ENCODE measurements around the gene JARID2. TPM values are rescaled to one million over a fixed set of nuclear protein-coding genes. Genes with fewer than 3 reads are reported as not detected.

The JARID2 gene
- total RNA-seq, 2 donors from 2014 or later: 10.0 to 11.2 TPM

DNA sequence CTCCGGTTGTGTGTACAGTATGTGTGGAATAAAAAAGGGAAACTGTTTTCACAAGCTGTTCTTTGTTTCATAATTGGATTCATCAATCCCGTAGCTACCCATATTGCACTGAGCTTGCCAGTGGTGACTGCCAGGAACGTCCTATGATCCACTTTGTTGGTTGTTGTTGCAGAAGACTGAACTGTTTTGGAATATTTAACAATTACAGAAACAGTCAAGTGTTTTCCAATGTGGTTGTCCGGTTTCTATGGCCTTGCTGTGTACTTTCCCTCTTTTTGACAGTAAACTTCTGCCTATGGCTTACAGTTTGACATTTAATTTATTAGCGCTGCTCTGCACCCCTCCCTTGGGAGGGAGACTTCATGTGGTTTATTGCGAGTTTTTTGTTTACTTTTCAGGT, 275.7 kb downstream of the JARID2 start:
- intact Hi-C loops (cut with DNase I, micrococcal nuclease): no loop called here
- no peak for DNase-seq
- no peak for ATAC-seq

- intact Hi-C loops (cut with DNase I, micrococcal nuclease): no loop called here
- ATAC-seq (no peak), DNase-seq (no peak)
Observed at GRCh38 chr6:15522026-15522425, 276.2 kb downstream of the JARID2 start.

DNA sequence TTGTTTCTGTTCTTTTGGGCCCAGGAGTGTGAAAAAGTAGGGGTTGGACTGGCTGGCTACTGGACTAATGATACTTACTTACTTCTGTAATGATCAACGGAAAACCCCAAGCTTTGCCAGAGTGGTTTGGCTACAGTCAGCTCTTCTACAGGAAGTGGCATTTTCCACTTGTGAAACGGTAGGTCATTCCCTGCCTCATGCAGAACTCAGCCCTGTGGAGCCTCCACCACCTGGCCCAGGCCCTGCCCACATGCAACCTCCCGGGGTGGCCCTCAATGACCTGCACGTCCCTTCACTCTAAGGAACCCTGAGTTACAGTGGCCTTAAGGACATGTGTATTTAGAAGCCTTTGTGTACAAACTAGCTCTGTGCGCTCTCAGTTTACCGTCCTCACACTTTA, 276.6 kb downstream of the JARID2 start:
- DNase-seq (no peak), ATAC-seq (no peak)
- intact Hi-C loops (cut with DNase I, micrococcal nuclease): no loop called here

- intact Hi-C loops (cut with DNase I, micrococcal nuclease): no loop called here
- DNase-seq (no peak), ATAC-seq (peak; percentile 24)
Observed at GRCh38 chr6:15522856-15523529, 277.1 kb downstream of the JARID2 start.

- intact Hi-C loops (cut with DNase I, micrococcal nuclease): no loop called here
- ATAC-seq (no peak), DNase-seq (no peak)
Observed at GRCh38 chr6:15523679-15524630, 278.1 kb downstream of the JARID2 start.

- ATAC-seq (no peak), DNase-seq (no peak)
- intact Hi-C loops (cut with DNase I, micrococcal nuclease): no loop called here
Observed at GRCh38 chr6:15524861-15525401, 279.1 kb downstream of the JARID2 start.

GRCh38 chr6:15526212-15526701, 280.4 kb downstream of the JARID2 start:
- no peak for DNase-seq
- intact Hi-C loops (cut with DNase I, micrococcal nuclease): no loop called here
- peak; percentile 44 for ATAC-seq

GRCh38 chr6:15527838-15528617, 282.2 kb downstream of the JARID2 start:
- intact Hi-C loops (cut with DNase I, micrococcal nuclease): no loop called here
- no peak for ATAC-seq
- no peak for DNase-seq

DNA sequence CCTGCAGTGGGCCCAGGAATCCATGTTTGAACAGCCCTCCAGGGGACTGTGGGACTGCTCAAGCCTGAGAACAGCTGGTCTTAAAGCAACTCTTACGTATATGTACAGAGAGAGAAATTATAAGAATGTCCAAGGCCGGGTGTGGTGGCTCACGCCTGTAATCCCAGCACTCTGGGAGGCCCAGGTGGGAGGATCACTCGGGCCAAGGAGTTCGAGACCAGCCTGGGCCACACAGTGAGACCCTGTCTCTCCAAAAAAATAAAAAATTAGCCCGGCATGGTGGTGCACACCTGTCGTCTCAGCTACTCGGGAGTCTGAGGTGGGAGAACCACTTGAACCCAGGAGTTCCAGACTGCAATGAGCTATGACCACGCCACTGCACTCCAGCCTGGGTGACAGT, 283.0 kb downstream of the JARID2 start:
- DNase-seq (no peak), ATAC-seq (no peak)

GRCh38 chr6:15530411-15530810, 284.5 kb downstream of the JARID2 start:
- ATAC-seq (no peak), DNase-seq (no peak)
- intact Hi-C loops (cut with DNase I, micrococcal nuclease): no loop called here

More for the DNA sequence above, 283.0 kb downstream of the JARID2 start:
- intact Hi-C loops (cut with DNase I, micrococcal nuclease): no loop called here

DNA sequence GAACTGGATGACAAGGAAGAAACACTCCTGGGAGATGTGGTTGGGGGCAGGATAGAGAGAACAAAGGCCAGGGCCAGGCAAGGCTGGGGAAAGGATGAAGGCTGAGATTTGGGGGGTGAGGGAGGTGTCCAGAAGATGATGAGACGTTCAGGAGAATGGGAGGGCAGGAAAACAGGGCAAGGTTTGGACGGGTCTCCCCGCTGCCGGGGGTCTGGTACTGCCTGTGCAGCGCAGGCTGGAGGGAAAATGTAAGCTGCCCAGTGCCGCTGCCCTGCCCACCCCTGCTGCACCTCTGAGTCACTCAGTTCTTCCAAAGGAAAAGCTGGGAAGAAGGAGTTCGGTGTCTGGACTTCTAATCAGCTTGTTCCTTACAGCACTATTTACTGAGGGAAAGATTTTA, 286.1 kb downstream of the JARID2 start:
- ATAC-seq: no peak
- intact Hi-C loops (cut with DNase I, micrococcal nuclease): no loop called here
- DNase-seq: no peak

- intact Hi-C loops (cut with DNase I, micrococcal nuclease): no loop called here
- no peak for ATAC-seq
- no peak for DNase-seq
Observed at GRCh38 chr6:15533379-15534026, 287.6 kb downstream of the JARID2 start.

DNA sequence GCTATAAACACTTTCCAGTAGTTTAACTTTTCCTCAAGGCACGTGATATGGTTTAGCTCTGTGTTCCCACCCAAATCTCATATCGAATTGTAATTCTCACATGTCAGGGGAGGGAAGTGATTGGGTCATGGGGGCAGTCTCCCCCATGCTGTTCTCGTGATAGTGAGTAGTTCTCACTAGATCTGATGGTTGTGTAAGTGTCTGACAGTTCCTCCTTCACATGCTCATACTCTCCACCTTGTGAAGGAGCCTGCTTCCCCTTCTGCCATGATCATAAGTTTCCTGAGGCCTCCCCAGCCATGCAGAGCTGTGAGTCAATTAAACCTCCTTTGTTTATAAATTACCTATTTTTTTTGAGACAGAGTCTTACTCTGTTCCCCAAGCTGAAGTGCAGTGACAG, 289.1 kb downstream of the JARID2 start:
- DNase-seq (no peak), ATAC-seq (no peak)
- intact Hi-C loops (cut with DNase I, micrococcal nuclease): no loop called here

DNA sequence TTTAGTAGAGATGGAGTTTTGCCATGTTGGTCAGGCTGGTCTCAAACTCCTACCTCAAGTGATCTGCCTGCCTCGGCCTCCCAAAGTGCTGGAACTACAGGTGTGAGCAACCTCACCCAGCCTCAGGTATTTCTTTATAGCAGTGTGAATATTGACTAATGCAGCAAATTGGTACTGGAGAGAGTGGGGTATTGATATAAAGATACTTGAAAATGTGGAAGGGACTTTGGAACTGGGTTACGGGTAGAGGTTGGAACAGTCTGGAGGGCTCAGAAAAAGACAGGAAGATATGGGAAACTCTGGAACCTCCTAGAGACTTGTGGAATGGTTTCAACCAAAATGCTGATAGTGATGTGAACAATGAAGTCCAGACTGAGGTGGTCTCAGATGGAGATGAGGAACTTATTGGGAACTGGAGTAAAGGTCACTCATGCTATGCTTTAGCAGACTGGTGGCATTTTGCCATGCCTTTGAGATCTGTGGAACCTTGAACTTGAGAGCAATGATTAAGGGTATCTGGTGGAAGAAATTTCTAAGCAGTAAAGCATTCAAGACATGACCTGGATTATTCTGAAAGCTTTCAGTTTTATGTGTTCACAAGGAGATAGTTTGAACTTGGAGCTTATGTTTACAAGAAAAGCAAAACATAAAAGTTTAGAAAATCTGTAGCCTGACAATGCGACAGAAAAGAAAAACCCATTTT, 289.8 kb downstream of the JARID2 start:
- intact Hi-C loops (cut with DNase I, micrococcal nuclease): no loop called here
- ATAC-seq (no peak), DNase-seq (no peak)

DNA sequence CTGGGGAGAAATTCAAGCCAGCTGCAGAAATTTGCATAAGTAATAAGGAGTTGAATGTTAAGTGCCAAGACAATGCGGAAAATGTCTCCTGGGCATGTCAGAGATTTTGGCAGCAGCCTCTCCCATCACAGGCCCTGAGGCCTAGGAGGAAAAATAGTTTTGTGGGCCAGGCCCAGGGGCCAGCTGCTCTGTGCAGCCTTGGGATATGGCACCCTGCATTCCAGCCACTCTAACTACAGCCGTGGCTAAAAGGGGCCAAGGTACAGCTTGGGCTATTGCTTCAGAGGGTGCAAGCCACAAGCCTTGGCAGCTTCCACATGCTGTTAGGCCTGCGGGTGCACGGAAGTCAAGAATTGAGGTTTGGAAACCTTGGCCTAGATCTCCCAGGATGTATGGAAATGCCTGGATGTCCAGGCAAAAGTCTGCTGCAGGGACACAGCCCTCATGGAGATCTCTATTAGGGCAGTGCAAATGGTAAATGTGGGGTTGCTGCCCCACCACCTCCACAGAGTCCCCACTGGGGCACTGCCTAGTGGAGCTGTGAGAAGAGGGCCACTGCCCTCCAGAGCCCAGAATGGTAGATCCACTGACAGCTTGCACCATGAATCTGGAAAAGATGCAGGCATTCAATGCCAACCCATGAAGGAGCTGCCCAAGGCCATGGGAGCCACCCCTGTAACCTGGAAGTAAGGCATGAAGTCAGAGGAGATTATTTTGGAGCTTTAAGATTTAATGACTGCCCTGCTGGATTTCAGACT, 290.5 kb downstream of the JARID2 start:
- no peak for DNase-seq
- intact Hi-C loops (cut with DNase I, micrococcal nuclease): no loop called here

GRCh38 chr6:15538106-15538505, 292.2 kb downstream of the JARID2 start:
- intact Hi-C loops (cut with DNase I, micrococcal nuclease): no loop called here
- no peak for ATAC-seq
- no peak for DNase-seq

More for the DNA sequence above, 290.5 kb downstream of the JARID2 start:
- ATAC-seq: no peak

DNA sequence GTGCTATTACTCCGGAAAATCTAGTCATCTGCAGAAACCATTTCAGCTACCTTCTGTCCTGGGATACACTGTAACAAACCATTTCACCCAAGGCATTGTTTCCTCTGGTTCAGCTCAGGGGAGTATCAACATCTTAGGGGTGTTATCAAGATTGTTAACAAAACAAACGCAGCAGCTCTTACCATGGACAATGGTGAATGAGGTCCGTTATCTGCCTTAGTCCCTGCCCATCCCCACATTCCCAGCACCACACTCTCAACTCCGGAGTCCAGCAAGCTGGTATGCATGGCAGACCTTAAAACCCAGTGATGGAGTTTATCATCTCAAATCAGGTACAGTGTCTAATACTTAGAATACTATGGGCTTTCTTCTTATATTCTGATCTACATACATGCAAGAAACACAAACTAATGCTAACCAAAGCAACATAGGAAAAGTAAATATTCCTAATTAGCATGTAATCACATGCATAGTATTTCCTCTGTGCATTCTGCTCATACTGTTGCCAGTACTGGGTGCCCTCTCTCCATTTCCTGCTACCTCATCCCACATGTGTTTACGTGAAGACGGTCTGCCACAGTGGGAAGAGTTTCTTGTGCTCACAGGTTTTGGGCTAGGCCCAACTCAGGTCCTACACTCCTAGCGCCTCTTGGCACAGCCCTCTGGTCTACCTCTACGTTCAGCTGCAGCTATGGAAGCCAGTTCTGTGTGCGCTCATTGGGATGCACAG, 293.1 kb downstream of the JARID2 start:
- ATAC-seq: no peak
- DNase-seq: no peak
- intact Hi-C loops (cut with DNase I, micrococcal nuclease): no loop called here

Measured in left colon (tissue), 2 donors.